Adipose tissue (tissue), 3 donors: ENCODE results near the gene TEX36. TPM values are rescaled to one million over a fixed set of nuclear protein-coding genes. Genes with fewer than 3 reads are reported as not detected.

Experiments
- H3K27ac ChIP-seq: one replicate; pipeline ENCODE4 v1.5.1; 2013; ENCODE audit warnings: low read depth, low read length
- WGBS, 3 donors: extraction: QIAGEN DNeasy Blood & Tissue Kit; methylation state at CpG; one replicate each; pipeline ENCODE4 v1.1.7; 2013; 5-methylcytosine and 5-hydroxymethylcytosine counted together
- polyA plus RNA-seq, 3 donors: library from polyadenylated mRNA; stranded (reverse); fragments of 200-250 nt; gene quantifications; one replicate each; pipeline ENCODE4 v1.2.3, GENCODE V29; 2013
- donor health status: healthy with polysubstance abuse.
- donor health status: Bipolar disorder and iron deficiency.
- donor health status: healthy.

Gene TEX36
- polyA plus RNA-seq, 3 donors, result not detected

DNA sequence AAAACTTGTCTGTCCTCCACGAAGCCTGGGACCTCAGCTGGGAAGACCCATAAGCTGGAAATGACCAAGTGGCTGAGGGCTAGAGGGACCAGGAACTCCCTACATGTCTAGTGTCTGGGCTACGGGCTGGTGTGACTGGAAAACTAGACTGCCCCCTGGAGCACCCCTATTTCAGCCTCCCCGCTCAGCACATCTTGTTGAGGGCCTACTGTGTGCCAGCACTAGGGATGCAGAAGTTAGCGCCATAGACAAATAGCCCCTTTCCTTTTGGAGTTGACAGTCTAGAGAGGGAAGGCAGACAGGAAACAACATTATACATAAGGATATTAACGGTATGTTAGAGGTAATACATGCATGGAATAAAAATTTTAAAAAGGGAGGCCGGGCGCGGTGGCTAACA, 74.5 kb downstream of the TEX36 start:
- H3K27ac ChIP-seq, result no peak overlapping the region
- 84 to 94% (median 91%) methylated on average over 8 of the region's 8 CpGs for WGBS, 3 donors

DNA sequence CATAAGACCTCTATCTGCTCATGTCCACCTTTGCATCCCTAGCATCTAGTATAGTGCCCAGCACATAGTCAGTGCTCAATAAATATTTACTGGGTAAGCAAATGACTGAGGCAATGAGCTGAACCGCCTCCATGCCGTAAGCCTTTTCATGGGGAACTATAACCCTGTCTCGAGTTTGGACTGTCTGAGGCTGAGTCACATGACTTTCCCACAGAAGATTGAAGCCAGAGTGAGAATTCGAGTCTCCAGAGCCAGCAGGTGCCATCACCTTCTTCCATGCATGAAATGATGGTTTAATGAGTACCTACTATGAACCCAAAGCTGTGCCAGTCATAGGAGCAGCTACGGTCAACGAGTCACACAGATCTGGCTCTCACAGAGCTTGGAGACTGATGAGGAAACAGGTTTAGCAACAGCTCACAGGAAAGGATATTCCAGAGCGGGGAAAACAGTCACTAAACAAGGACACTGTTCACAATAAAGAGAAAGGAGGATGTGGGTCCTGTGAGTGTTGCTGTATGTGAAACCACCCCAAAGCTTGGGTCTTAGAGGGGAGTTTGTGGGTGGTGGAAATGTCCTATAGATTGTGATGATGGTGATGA, 75.2 kb downstream of the TEX36 start:
- H3K27ac ChIP-seq, result no peak overlapping the region
- WGBS, 3 donors, result 77 to 84% (median 81%) methylated on average over 7 of the region's 7 CpGs

DNA sequence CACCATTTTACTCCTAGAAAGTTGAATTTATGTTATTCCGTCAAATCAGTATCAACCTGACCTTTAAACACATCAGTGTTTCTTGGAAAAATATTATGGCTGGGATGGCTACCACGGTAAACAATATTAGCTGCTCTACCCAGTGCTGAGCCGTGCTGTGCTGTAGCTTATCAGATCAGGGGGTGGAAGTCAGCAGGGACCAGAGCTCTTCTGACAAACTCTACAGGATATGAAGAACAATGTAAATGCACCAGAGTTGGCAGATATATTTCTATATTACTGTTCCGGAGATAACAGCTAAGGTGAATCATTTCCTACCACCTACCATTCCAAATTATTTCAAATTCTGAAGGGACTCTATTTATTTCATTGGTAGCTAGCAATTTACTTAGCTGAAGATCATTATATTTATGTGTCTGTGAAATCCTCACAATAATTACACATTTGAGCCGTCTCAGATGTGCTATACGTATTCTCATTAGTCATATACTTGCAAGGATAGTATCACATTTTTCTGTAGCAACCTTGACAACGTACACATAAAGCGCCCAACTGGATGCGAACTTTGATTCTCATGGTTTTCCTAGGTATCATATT, 76.5 kb downstream of the TEX36 start:
- 51 to 58% (median 56%) methylated on average over 9 of the region's 9 CpGs for WGBS, 3 donors
- H3K27ac ChIP-seq, result no peak overlapping the region

Other genes with a start within 250 kb of the TEX36 start
- 10 to 100 TPM in 1 of 3 donors, 1 to 10 TPM in 2; 8.5 to 14.4 (median 8.8) TPM for gene EDRF1, start 36.5 kb upstream of the TEX36 start, polyA plus RNA-seq
- under 1 TPM in 2 of 3 donors, not detected in 1; 0.10 to 0.13 TPM for gene MMP21, start 92.7 kb upstream of the TEX36 start, polyA plus RNA-seq
- gene UROS, start 140.1 kb upstream of the TEX36 start, polyA plus RNA-seq, result 10 to 100 TPM; 17.1 to 56.3 (median 56.1) TPM
- 10 to 100 TPM; 29.2 to 59.9 (median 54.2) TPM for gene BCCIP, start 140.4 kb upstream of the TEX36 start, polyA plus RNA-seq
- gene DHX32, start 198.1 kb upstream of the TEX36 start, polyA plus RNA-seq, result 10 to 100 TPM in 2 of 3 donors, 1 to 10 TPM in 1; 9.6 to 13.6 (median 12.0) TPM
- gene FANK1, start 213.4 kb upstream of the TEX36 start, polyA plus RNA-seq, result 1 to 10 TPM; 1.2 to 2.8 (median 1.3) TPM